ENCODE results near the gene TUT4.
"Not testable (repeated sequence)": the region's sequence is repeated elsewhere in the genome, so short reads cannot be mapped to it uniquely, and the experiment has no call there.

Gene TUT4

GRCh38 chr1:52552505-52553361 is at the start of gene TUT4:
Gene TUT4 (minus strand): TSS chr1:52553092. CDS start chr1:52526280, 26,812 bp downstream.
- DNase-seq, result peak; percentile 79

GRCh38 chr1:52601991-52602855 is 49.3 kb upstream of the TUT4 start, which contains the start of gene GPX7:
Gene GPX7 (plus strand): TSS chr1:52602371. CDS start chr1:52602410, 39 bp downstream.
- peak; percentile 55 for DNase-seq

GRCh38 chr1:52601519-52601918 is 48.6 kb upstream of the TUT4 start:
- DNase-seq, result no peak

GRCh38 chr1:52600533-52601179 is 47.8 kb upstream of the TUT4 start:
- no peak for DNase-seq

- DNase-seq, result no peak
Observed at GRCh38 chr1:52599236-52599635, 46.3 kb upstream of the TUT4 start.

- no peak for DNase-seq
Observed at GRCh38 chr1:52598729-52599128, 45.8 kb upstream of the TUT4 start.

- DNase-seq, result no peak
Observed at GRCh38 chr1:52597912-52598311, 45.0 kb upstream of the TUT4 start.

GRCh38 chr1:52595061-52595460 is 42.2 kb upstream of the TUT4 start:
- DNase-seq, result no peak

- DNase-seq, result no peak
Observed at GRCh38 chr1:52593495-52593894, 40.6 kb upstream of the TUT4 start.

- DNase-seq, result no peak
Observed at GRCh38 chr1:52592637-52593323, 39.9 kb upstream of the TUT4 start.

- DNase-seq, result no peak
Observed at GRCh38 chr1:52590266-52590665, 37.4 kb upstream of the TUT4 start.

GRCh38 chr1:52588535-52588934 is 35.6 kb upstream of the TUT4 start:
- DNase-seq, result no peak

- DNase-seq, result no peak
Observed at GRCh38 chr1:52588027-52588426, 35.1 kb upstream of the TUT4 start.

GRCh38 chr1:52585474-52585873 is 32.6 kb upstream of the TUT4 start:
- no peak for DNase-seq

- no peak for DNase-seq
Observed at GRCh38 chr1:52582116-52582696, 29.3 kb upstream of the TUT4 start.

GRCh38 chr1:52580283-52580682 is 27.4 kb upstream of the TUT4 start:
- no peak for DNase-seq

GRCh38 chr1:52579415-52579814 is 26.5 kb upstream of the TUT4 start:
- no peak for DNase-seq

GRCh38 chr1:52578066-52578465 is 25.2 kb upstream of the TUT4 start:
- not testable (repeated sequence) for DNase-seq

- DNase-seq, result no peak
Observed at GRCh38 chr1:52576074-52576473, 23.2 kb upstream of the TUT4 start.

GRCh38 chr1:52574594-52574993 is 21.7 kb upstream of the TUT4 start:
- DNase-seq, result no peak

- DNase-seq, result no peak
Observed at GRCh38 chr1:52572387-52572786, 19.5 kb upstream of the TUT4 start.

GRCh38 chr1:52571783-52572182 is 18.9 kb upstream of the TUT4 start:
- DNase-seq, result peak; percentile 17
